H1 (cell line): ENCODE measurements around the gene TNFSF15. TPM values are rescaled to one million over a fixed set of nuclear protein-coding genes. Genes with fewer than 3 reads are reported as not detected.

Source experiments
- CHD2 ChIP-seq: IDR thresholded peaks from 2 replicates; pipeline ENCODE4 v1.6.1; 2012; ENCODE audit warnings: low read length, improper control_type of control experiment
- CHD7 ChIP-seq: fragments of 300-600 bp; sonication (generic); IDR thresholded peaks from 2 replicates; pipeline ENCODE4 v1.7.1; 2012; ENCODE audit warnings: low read length, moderate library complexity, mild to moderate bottlenecking, inconsistent platforms; ENCODE audit not compliant: insufficient replicate concordance
- CTBP2 ChIP-seq: IDR thresholded peaks from 2 replicates; pipeline ENCODE4 v1.7.0; 2011; ENCODE audit warnings: borderline replicate concordance, mild to moderate bottlenecking, moderate library complexity, mixed read lengths, low read length; ENCODE audit not compliant: insufficient read depth, insufficient read length
- EP300 ChIP-seq, 2 experiments: IDR thresholded peaks; 1 replicate in 1 of 2; 2 replicates in 1 of 2; pipeline ENCODE4 v1.6.1; 2011 to 2012; ENCODE audit warnings: low read depth in 2 of 2, low read length in 2 of 2, mild to moderate bottlenecking in 2 of 2, borderline replicate concordance in 1 of 2, inconsistent platforms in 1 of 2, moderate library complexity in 1 of 2
- HDAC2 ChIP-seq, 2 experiments: fragments of 300-600 bp in 1 of 2; sonication (generic) in 1 of 2; IDR thresholded peaks; 2 replicates each; pipeline ENCODE4 v1.6.1; 2011 to 2012; ENCODE audit warnings: low read depth in 2 of 2, low read length in 2 of 2, mild to moderate bottlenecking in 2 of 2, moderate library complexity in 2 of 2, borderline replicate concordance in 1 of 2, inconsistent platforms in 1 of 2
- JUND ChIP-seq: IDR thresholded peaks from 2 replicates; pipeline ENCODE4 v1.6.1; 2011; ENCODE audit warnings: mild to moderate bottlenecking, improper control_type of control experiment, low read length
- MAX ChIP-seq: IDR thresholded peaks from 2 replicates; pipeline ENCODE4 v1.6.1; 2012; ENCODE audit warnings: inconsistent platforms
- NANOG ChIP-seq: IDR thresholded peaks from 2 replicates; pipeline ENCODE4 v1.6.1; 2011; ENCODE audit warnings: low read length, low read depth, mild to moderate bottlenecking, inconsistent platforms; ENCODE audit not compliant: insufficient read depth, poor library complexity, severe bottlenecking
- SP4 ChIP-seq: IDR thresholded peaks from 2 replicates; pipeline ENCODE4 v1.6.1; 2012; ENCODE audit warnings: low read length, inconsistent platforms
- TBP ChIP-seq: IDR thresholded peaks from 2 replicates; pipeline ENCODE4 v1.6.1; 2011; ENCODE audit warnings: low read depth, low read length, improper control_type of control experiment
- polyA plus RNA-seq, 7 experiments: library from polyadenylated mRNA; depleted of rRNA in 3 of 7; stranded (reverse) in 5 of 7; unstranded in 2 of 7; fragments of >200 nt in 5 of 7; fragments of 200-250 nt in 2 of 7; gene quantifications; 1 replicate in 5 of 7; 2 replicates in 1 of 7; 4 replicates in 1 of 7; pipeline versions ENCODE4 v1.2.1 to v1.2.3, GENCODE V29; 2011 to 2013; ENCODE audit warnings: missing spikeins in 2 of 7, mixed read lengths in 2 of 7
- total RNA-seq: library from RNA; stranded (reverse); fragmentation: NEBNext Ultra II Directional; extraction: Animal tissue kit (Norgen Biotek cat#: 25700); gene quantifications from 2 replicates; pipeline ENCODE4 v1.2.1, GENCODE V29; 2021

The TNFSF15 gene
- total and polyA plus RNA-seq, 2 of the 8 experiments (the other 6 are each of a cell fraction or from before 2014, with no cell fraction given), result 0.09 to 0.17 TPM

GRCh38 chr9:114787781-114788498 lies 17.9 kb downstream of the TNFSF15 start (continued):
- no peak for TF ChIP-seq CHD7
- no peak for TF ChIP-seq CTBP2
- TF ChIP-seq NANOG, result no peak
- TF ChIP-seq CHD2, result no peak
- TF ChIP-seq EP300 (IDR thresholded peaks at IDR 0.05; ENCODE audit: borderline replicate concordance in 1 of 2, low read depth in 2 of 2, low read length in 2 of 2), result no peak
- no peak for TF ChIP-seq JUND
- no peak for TF ChIP-seq HDAC2 (IDR thresholded peaks at IDR 0.05; ENCODE audit: borderline replicate concordance in 1 of 2, low read depth in 2 of 2, low read length in 2 of 2)
- TF ChIP-seq MAX, result no peak
- TF ChIP-seq SP4, result no peak
- no peak for TF ChIP-seq TBP
